Activated CD4-positive, alpha-beta T cell treated with anti-CD3 and anti-CD28 coated beads, Interleukin-2, amount 50 U/mL, for 48 hours (primary cell): Measurements from ENCODE around the gene CSRP3.

ENCODE experiments used
- DNase-seq, 2 experiments: peaks; one replicate each; pipeline ENCODE4 v3.0.0-alpha.2; 2020

The CSRP3 gene

DNA sequence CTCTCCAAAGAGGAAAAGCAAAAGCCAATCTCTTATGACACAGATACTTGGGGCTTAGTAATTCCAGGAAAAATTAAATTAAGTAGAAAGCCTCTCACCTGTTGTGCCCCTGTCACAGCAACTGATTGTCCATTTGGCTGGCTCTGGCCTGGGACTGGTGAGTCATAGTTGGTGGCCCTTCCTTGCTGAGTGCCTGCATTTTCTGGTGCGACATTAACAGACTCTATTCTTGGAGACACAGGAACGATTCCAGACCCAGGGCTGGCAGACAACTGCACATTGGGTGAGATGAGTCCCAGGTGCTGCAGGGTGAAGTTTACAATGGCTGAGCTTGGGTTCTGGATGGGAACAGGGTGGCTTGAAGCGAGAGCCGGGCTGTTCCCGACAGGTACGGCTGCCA lies 23.3 kb upstream of the CSRP3 start:
- DNase-seq = no peak

DNA sequence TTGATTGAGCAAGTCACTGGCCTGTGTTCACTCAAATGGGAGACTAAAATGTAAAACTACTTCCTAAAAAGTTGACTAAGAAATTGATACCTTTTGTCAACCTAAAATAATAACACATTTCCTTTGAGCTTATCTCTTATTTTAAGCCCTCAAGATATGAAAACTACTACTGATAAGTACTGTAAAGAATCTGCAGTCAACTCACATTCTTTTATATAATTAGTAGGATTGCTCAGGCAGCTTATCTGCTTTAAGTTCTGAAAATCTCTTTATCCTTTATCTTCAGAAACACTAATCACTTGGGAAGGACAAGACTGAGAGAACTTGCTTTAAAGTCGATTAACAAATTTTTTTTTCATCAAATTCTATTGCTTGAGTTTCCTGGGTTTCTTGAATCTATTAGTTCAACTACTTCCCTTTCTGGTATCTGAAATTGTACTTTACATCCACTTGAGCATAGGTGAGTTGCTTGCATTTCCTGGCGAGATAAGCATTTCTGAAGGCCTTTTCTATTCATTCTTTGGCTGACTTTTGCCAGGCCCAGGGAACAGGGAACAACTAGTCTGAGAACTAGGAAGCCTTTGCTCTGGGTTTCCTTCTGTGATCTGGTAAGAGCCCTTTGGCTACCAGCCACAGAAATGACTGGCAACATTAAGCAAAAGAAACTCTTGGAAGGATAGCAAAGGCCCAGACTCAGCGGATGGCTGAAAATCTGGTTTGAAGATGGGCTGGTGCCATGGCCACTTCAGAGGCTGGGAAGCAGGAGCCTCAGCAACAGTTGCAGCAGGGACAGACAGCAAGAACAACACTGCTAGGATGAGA lies 19.3 kb upstream of the CSRP3 start:
- no peak for DNase-seq

DNA sequence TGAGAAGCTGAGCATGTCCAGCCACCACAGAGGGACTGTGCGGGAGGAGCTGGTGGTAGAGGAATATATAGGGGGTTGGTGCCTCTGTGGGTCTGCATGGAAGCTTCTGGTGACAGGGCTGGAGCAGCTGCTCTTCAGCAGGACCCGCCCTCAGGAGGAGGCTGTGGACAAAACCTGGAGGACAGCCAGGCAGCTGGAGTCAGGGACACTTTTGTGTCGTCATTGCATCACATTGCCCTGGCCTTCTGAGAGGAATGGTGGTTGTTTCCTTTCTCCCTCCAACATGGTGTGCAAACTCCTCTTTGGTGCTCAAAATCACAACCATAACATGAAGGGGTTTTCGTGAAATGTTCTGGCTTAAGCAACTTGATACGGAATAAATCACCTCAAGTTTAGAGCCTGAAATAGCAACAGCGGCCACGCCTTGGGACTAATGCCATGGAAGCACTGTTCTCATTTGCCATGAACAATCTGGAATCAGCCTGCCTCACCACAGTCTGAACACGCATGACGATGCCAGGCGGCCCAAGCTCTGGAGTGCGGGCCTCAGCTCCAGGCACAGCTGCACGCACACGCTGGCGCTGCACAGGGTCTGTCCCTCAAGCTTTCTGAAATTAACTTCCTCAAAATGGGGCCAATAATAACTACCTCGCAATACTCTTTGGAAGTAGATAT lies 17.1 kb upstream of the CSRP3 start:
- DNase-seq = no peak

DNA sequence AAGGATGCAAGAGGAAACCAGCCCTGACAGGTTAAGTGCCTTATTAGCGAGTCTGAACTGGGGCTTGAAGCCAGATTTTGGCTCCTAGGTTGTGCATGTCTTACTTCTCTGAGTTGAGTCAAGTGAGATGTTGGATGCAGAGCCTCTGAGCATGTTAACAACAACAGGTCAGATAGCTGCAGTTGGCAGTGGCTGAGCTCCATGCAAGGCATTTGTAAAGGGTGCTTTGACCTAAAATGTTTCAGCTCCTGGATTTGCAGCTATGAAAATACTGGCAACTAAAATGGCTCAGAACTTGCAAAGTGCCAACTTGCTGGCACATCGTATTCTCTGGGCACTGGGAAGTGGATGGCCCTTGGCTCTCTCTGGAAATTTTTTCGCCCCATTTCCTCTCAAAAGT lies 16.4 kb upstream of the CSRP3 start:
- DNase-seq = no peak

DNA sequence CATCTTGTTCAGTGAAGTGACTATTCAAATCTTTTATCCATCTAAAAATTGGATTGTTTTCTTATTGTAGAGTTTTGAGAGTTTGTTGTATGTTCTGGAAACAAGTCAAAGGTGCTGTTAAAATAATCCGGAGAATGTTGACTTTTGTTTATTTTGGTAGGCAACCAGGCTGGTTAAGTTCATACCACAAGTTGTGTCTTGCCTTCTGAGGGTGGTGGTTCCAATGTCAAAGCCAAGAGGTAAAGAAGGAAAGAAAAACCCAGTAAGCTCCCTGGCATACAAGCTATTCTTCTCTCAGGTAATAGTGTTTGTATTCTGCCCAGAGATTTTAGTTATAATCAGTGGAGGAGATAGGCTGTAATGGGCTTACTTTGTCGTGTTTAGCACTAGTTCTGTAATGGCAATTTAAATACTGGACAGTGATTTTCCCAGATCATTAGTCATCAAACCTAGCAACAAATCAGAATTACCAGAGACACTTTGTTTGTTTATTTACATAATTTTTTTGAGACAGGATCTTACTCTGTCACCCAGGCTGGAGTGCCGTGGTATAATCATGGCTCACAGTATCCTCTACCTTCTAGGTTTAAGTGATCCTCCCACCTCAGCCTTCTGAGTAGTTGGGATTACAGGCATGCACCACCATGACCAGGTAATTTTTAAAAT lies 15.1 kb upstream of the CSRP3 start:
- DNase-seq = no peak

DNA sequence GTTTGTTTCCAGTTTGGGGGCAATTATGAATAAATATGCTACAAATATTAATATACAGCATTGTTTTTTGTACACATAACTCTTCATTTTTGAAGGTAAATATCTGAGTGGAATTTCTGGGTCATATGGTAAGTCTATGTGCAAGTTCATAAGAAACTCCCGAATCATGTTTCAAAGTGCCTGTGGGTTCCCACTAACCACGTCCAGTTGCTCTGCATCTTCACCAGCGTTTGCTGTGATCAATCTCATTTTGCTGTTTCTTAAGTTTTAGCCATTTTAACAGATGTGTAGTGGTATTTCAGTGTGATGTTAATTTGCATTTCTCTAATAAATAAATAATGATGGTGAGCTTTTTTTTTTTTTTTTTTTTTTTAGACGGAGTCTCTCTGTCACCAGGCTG lies 14.2 kb upstream of the CSRP3 start:
- DNase-seq = no peak

DNA sequence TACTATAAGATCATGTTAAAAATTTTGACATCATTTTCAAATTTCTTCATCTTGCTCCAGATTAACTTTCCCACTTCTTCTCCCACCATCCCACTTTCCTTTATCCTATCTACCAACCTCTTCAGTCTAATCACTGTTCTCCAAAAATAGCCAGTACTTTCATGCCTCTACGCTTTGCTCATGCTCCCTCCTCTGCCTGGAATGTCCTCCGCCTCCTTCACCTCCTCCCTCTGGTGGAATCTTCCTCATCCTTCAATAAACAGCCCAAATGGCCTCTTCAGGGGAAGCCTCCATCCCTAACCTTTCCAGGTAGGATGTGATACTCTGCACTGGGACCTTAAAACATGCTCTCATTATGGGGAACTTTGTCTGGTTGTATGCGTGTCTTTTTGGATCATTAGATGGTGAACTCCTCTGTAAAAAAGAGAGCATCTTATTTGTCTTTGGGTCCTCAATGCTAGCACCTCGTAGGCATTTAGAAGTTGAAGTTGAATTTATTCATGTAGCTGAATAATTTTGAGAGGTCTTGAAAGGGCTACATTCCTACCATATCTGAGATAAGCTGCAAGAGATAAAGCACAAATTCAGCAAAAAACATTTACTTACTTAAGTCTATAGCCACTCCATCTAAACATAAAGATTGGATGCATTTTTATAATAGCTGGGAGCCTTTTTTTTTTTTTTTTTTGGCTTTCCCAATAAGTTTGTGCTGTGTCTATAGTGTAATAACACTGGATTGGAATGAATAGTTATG lies 8.0 kb upstream of the CSRP3 start:
- no peak for DNase-seq

DNA sequence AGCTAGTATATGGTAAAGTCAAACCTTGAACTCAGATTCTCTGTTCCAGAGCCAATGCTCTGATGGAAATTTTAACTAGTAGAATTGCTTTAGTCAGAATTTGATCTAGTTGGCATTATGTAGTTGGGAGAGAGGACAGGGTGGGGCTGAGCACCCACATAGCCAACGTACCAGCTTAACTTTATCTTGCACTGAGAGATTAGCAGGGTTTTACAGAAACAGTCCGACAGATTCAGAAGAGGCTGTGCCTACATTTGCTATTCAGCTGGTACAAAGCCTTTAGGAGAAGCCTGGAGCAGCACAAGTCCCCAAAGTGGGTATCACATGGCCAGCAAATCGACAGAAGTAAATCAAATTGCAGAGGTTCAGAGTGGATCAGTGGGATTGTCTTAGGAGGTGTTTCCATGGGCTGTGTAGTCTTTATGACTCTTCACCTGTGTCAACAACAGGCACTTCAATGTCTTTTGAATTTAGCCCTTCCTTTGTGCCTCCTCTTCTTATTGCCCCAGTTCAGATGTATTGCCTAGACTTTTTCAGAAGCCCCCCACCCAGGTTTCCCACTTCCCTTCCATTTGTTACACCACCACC lies 7.3 kb upstream of the CSRP3 start:
- DNase-seq = no peak

DNA sequence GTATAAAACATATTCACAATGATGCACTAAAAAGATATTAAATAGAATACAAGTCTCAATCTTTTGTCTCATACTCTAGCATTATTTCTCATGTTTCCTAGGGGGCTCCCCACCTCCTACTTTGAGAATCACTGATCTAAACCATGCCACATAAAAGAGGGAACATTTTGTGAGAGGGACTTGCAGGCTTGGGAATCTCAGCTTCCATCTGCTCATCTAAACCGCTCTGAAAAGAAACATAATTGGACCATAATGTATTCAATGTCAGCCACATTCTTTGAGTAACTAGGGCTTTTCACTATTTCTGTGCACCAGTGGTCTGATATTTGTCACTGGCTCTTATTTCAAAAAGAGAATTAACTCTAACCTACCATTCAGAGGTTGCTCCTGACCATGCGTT lies 6.4 kb upstream of the CSRP3 start:
- DNase-seq = no peak

DNA sequence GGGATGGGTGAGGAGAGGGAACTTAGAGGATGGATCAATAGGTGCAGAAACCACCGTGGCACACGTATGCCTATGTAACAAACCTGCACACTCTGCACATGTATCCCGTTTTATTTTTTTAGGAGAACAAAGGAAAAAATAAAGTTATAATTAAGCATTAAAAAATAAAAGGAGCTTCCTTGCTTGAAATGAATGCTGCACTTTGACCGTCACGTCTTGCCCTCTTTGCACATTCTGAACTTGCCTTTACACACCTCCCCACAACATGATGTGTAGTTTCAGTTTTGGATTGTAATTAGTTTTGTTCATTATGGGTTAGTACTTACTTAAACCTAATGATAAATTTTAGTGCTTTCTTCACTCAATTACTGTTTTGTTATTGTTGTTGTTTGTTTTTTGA lies 3.1 kb upstream of the CSRP3 start:
- DNase-seq = no peak

DNA sequence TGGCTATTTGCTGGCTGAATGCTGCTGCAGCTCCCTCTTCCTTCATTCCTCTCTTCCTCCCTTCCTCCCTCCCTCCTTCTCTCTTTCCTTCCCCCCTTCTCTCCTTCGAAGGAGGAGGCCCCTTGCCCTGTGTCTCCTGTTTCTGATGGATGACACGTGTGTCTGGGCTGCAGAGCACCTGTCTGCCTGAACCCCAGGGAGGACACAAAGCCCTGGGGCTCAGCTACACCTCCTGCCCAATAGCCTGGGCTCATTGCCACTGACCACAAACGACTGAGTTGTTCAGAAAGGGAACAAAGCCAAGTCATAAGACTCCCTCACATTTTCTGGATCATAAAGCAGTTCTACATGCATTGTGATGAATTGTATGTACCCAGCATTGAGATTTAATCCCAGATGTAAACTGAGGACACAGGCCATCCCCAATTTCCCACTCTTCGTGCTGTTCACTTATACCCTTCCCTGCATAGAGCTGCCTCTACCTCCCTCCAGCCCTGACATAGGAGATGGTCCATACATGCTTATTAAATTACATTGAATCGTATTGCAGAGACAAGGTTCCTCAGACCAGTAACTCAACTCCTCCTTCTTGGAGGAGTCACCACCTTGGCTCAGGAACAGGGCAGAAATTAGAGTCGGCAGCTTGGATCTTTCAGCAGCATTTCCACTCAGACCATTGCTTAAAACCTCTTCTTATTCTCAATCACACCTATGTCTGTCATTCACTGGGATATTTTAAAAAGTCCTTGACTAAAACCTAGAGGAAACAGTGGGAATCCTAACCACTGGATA lies 1.2 kb downstream of the CSRP3 start:
- DNase-seq = no peak

DNA sequence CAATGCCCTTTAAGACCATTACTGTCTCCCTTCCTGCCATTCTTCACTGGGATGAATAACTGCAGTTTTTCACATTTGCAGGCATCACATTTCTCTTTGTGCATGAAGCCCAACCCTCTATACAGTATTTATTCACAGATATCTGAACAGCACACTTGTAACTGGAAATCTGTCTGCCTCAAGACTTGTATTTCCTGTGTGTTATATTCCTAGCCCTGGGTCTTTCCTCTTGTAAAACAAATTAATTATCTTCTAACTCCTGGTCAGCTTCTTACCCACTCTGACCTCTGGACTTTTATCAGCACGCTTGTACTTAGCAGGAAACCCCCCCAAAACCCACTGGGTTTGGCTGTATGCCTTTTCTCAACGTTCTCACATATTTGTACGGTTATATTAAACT lies 2.0 kb downstream of the CSRP3 start:
- DNase-seq = no peak

DNA sequence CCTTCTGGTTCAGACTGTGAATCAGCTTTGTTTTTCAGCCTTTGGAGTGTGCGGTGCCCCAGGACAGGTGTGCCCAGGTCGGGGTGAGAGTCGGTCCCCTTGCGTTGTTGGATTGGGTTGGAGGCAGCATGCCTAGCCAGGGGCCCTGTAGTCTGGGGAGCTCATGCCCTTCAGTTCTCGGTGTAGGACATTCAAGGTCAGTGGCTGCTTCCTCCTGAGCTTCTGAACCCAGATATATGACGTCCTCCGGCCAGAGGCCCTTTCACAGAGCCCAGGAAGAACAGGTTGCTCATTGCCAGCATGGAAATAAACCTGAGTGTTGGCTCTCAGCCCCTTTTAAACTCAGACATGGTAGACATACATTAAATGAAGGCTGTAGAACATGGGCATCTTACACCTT lies 2.7 kb downstream of the CSRP3 start:
- no peak for DNase-seq

DNA sequence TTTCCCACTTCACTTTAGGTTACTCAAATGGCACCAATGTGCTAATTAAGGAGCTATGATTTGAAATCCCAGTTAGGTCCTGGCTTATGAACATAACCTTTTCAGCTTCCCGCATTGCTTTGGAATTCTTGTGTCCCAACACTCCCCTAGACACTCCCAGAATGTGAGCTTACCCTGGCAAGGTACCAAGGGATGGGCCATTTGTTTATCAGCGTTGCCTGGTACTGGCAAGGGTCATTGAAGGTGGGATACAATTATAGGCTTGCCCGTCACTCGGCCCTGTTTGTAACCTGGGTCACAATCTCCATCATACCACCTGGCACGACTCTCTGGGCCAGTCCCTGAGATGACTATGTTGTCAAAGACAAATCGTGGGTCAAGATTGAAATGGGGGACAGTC lies 5.4 kb downstream of the CSRP3 start:
- DNase-seq = no peak

DNA sequence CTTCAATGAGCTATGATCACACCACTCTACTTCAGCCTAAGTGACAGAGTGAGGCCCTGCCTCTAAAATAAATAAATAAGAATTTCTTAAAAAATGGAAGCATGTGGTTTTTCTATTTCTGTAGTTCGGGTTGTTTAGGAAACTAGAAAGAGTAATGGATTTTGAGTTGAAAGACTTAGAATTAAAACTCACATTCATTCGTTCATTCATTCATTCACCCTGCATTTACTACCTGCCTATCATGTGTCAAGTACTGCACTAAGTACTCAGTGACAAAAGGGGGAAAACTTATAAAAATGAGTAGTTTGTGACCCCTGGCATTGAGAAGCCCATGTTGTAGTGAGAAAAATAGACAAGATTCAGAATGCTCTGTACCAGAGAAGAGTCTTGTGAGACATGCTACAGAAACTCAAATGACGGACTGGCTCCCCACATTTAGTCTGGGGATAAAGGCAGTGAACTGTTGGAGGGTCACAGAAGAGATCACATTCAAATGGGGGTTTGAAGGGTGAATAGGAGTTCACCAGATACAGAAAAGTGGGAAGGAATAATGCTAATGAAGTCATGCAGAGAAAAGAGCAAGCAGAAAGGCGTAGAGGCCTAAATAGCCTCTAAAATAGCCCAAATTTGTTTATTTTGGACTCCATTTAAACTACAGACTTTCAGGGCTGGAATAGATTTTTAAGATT lies 7.0 kb downstream of the CSRP3 start:
- DNase-seq = no peak

DNA sequence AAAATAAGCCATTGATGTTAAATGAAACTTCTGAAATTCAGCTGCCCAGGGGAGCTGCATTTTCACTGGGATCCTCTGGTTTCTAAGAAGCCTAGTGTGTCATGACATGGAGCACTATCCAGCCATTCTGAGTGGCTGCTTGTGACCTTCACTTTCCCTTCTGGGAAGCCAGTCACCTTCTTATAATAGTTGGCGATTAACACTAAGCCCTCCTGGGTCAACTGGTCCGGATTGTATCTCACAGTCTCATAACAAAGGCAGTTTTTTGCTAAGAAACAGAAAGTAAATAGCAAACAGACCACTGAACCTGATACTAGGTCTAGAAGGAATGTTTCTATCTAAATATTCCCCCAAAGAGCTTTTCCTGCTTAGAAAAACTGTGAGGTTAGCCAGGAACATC lies 7.9 kb downstream of the CSRP3 start:
- DNase-seq = no peak

DNA sequence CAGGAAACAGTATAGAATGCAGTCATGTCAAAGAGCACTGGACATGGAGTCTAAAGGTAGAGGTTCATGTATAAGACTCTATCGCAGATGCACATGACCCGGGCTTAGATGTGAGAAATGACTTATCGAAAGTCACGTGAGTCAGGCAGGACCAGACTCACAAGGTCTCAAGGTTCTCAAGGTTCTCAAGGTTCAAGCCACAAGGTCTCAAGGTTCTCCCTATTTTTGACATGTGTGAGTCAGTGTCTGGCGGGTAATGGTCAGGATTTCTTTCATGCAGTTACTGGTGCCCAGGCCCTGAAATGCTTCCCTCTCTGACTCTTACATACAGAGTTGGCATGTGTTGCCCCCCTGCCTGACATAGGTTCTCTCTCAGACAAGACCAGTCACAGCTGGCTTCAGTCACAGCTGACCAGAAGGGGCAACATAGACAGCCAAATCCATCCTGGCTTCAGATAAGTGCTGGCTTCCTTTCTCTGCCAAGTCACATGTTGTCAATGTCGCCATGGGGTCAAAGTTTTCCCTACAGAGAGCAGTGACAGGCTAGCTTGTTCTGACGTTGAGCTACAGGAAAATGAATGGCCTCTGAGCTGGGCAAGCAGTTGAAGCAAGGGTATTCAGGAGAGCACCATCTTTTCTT lies 10.1 kb downstream of the CSRP3 start:
- no peak for DNase-seq

DNA sequence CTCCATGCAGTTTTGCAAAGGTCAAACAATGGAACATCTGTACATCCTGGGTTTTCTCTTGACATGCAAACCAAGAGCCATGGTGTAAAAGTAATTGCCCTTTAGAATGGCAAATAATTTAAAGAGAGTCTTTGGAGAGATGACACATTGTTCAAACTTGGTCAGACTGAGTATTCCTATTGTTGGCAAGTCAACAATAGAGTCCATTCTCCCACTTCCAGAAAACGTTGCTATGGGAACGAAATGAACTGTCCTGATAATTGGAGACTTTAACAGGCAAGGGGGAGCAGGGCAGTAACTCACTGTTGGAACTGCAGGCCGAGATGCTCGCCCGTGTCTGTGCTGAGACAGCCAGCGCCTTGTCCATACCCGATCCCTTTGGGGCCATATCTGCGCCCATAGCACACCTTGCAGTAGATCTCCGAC lies 13.9 kb downstream of the CSRP3 start:
- DNase-seq = no peak

DNA sequence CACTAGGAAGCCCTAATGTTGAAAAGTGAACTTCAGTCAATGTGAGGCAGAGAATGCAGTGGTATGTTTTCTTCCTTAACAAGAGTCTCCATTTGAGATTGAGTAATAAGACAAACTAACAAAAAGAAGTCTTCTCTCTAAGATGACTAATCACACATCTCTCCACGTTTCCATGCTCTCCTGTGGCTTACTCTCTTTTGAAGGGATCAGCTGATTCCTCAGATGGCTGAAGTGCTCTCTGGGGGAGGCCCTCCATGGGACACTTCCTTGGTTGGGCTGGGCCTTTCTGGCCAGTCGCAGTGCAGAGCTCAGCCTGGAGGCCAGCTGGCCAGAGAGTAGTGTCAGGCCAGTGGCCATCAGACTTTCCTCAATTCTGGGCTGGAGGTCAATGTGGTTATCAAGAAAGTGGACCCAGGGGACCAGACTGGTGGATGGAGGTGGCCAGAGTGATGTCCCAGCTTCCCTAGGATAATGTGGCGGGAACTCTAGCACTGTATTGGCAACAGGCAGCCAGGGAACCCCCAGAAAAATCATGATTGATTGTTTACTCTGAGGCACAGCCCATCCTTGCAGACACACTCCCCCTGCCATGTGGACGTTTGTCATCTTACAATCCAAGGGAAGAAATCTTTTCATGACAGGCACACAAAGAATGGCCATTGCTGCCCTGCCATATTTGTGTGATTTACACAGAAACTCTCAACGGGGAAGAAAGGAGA lies 14.5 kb downstream of the CSRP3 start:
- no peak for DNase-seq

DNA sequence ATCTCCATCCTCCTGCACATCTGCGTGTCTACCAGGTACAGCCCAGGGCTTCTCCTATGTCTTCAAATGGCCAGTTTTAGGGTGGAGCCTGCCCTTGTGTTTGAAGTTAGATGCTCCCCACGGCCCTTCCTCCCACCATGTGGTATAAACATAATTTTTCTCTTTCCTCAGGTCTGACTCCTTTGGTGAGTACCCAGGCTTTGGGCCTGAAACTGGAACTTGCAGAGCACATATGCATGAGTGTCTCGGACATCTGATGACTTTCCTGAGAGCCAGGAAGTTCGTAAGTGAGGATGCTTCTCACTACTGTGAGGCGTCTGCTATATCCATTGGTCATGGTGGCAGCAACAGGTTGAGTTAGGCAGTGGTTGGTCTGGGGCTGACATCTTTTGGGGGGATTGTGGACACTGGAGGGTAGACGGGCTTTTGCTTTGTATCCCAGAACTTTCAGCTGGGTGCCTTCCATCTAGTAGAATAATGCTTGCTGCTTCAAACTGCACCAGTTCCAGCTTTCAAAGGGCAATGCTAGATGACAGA lies 16.2 kb downstream of the CSRP3 start:
- no peak for DNase-seq
